GM21390 (cell line): Measurements from ENCODE around the gene MKNK1.

Experiments
- ATAC-seq: cut with Tn5 transposase; IDR thresholded peaks from one replicate; pipeline ENCODE4 v1.9.1; 2021; ENCODE audit not compliant: unreplicated experiment

MKNK1 gene

GRCh38 chr1:46599059-46599970, 4.8 kb downstream of the MKNK1 start:
- ATAC-seq = no peak

GRCh38 chr1:46596846-46597245, 7.2 kb downstream of the MKNK1 start:
- no peak for ATAC-seq

DNA sequence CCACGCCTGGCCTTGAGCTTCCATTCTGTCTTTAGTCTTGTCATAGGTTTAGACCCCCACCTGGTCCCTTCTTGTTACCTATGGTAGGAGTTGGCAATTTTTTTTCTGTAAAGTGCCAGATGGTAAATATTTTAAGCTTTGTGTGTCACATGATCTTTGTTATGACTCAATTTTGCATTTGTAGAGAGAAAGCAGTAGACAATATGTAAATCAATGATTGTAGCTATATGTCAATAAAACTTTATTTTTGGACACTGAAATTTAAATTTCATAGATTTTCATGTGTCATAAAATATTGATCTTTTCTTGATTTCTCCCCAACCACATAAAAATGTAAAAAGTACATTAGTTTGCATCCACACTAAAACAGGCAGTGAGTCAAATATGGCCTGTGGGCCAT, 8.0 kb downstream of the MKNK1 start:
- no peak for ATAC-seq

GRCh38 chr1:46595127-46595526, 8.9 kb downstream of the MKNK1 start:
- ATAC-seq = no peak

DNA sequence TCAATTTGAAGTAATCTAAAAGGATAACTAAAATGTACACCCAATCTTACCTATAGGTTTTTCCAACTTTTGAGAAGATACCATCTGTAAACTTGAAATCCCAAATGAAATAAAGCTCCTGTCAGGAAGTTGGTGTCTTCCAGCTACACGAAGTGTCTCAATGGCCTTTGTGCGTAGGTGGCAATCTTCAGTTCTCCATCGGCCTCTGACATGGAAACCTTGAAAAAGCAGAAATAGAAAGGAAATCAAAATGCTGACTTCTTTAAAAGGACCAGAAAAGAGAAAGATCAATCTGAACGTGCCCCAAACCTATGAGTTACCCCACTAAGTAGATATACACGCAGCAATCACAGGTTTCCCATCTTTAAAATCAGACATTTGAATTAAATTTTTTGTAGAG, 10.0 kb downstream of the MKNK1 start:
- no peak for ATAC-seq

DNA sequence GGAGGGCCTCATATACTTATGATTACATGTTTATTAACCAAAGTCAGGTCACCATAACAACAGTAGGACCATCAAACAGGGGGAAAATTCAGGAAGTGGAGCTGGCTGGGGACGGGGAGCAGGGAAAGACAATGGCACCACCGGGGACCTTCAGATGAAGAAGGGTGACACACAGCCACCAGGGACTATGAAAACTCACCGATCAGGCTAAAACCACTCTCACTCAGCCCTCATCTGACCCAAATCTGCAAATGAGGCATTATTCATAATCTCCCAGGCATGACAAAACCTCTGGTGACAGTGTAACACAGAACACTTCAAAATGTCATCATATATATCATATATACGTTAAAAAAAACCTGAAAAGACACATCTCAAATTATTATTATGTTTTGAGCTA, 11.2 kb downstream of the MKNK1 start:
- ATAC-seq = no peak

GRCh38 chr1:46589529-46589928, 14.5 kb downstream of the MKNK1 start:
- ATAC-seq = no peak

GRCh38 chr1:46587069-46587468, 17.0 kb downstream of the MKNK1 start:
- no peak for ATAC-seq

- ATAC-seq = no peak
These were observed 18.6 kb downstream of the MKNK1 start for GRCh38 chr1:46585312-46585938.

DNA sequence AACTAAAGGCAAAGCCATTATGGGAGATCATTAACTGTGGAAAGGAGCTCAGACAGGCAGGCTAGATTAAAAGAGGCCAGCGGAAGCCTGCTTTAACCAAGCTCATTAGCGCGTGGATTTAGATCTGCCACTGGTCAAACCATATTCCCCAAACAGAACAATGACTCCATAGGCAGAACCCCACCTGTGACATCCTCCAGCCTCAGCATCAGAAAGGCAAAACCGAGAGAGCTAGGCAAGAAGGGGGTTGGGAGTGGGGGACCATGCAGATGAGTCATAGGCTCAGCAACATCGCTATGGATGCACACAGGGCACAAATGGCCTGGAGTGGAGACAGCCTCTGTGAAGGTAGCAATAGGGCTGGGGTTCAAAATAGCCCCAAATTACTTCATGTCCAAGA, 20.6 kb downstream of the MKNK1 start:
- ATAC-seq = no peak

DNA sequence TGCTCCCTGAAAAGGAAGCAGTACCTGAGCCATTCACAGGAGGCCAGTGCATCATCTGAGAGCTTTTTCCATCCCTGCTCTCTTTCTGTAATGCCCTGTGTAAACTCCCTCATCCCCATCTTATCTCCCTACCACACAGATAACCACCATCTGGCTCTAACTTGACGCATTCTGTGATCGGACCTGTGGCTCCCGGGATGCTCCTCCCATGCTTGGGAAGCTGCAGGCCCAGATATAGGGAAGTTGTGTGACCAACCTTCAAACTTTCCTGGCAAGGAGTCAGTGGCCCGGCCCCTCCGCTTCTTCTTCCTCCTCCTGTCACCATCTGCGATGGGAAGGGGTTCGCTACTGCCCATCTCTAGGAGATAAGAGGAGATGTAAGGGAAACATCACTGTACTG, 21.1 kb downstream of the MKNK1 start:
- ATAC-seq = no peak

- no peak for ATAC-seq
These were observed 22.2 kb downstream of the MKNK1 start for GRCh38 chr1:46581681-46582455.

DNA sequence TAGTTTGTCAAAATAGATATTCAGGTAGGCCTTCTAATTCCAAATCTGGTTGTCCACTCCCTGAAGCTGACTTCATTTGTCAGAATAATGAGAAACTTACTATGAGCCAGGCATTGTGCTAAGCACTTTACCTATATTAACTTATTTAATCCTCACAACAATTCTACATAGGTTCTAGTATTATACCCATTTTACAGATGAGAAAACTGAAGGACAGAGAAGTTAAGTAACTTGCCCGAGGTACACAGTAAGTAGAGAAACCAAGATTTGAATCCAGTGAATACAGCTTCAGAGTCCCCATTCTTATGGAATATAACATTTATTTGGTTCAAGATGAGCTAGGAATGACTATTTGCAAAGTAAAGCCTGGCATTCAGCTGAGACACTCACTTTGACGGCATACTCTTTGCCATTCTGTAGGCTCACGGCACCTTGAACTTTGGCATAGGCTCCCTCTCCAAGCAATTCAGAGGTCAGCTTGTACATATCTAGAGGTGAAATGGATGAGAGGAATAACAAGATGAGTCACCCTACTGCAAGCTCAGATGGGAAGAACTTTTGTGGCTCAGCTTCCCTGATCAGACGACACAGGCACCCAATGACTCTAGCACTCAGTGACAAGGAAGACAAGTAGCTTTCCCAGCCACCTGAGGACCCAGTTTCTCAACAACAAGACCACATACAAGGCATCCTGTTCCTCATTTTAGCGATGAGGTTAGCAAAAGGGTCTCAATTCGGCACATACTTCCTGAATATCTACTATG, 23.7 kb downstream of the MKNK1 start:
- no peak for ATAC-seq

DNA sequence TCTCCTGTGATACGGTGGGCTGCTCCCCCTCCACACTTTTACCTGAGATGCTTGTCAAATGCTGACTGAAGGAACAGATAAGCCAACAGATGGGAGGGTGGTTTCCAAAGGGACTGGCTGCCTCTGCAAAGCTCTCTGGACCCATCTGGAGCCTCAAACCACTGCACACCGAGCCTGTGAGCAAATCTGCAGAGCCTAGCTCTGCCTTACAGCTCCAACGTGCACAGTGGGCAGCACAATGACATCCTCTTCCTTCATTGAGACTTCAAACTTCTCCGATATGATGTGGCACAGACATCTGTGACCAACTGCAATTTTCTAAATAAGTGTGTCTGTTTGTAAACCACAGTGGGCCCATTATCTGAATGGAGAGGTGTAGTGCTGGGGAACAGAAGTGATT, 26.4 kb downstream of the MKNK1 start:
- ATAC-seq = no peak

- no peak for ATAC-seq
These were observed 27.5 kb downstream of the MKNK1 start for GRCh38 chr1:46576596-46576995.

DNA sequence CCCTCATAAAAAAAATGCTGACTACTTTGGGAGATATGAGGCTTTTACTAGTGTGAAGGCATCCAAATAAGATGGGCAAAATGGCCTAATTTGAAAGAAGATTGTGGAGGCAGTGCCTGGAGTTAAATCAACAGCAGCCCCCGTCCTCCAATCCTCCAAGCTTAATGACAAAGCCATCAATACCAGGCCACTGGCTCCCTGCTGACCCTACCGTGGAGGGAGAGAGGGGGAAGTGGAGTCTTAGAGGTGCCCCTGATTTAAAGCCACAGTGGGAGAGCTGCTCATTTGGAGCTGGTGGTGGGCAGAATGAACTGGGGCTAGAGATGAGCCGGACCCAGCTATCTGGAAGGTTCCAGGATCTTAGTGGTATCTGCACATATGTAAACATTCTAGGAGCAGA, 28.3 kb downstream of the MKNK1 start:
- ATAC-seq = no peak

DNA sequence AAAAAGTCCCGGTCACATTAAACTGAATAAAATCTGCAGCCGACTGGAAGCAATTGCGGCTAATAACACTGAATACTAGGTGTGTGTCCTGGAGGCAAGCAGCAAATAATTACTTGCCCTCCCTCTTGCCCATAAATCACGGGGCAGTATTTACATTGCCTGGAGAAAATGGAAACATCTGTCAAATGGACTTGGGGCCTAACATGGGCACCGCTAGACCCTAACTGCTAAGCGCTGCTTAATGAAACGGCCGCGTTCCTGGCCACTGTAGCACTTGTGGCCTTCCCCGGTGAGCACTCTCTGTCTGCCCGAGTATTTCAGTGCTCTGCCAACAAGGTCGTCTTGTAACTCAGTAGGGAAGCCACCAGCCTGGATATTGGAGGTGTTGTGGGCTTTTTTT, 28.8 kb downstream of the MKNK1 start:
- ATAC-seq = no peak

DNA sequence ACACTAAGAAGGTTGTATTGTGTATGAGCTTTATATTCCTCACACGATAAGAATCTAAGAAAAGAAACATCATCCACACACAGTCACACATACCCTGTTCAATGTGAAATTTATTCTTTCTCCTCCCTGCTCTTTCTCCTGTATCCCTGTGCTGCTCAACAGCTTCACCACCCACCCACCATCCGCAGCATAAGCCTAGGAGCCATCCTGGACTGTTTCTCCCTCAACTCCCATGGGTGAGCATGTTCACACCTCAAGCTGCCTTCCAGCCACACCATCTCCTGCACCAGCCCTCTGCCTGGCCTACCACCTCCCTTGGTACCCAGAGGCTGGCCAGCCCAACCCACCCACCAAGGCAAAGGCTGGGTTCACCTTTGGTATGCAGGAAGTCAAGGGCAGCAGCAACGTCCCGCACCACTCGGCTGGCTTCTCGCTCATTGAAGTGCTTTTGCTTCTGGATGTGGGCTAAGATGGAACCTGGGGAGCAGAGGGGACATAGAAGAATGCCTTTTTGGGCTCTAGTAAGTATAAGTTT, 32.3 kb downstream of the MKNK1 start:
- ATAC-seq = no peak

DNA sequence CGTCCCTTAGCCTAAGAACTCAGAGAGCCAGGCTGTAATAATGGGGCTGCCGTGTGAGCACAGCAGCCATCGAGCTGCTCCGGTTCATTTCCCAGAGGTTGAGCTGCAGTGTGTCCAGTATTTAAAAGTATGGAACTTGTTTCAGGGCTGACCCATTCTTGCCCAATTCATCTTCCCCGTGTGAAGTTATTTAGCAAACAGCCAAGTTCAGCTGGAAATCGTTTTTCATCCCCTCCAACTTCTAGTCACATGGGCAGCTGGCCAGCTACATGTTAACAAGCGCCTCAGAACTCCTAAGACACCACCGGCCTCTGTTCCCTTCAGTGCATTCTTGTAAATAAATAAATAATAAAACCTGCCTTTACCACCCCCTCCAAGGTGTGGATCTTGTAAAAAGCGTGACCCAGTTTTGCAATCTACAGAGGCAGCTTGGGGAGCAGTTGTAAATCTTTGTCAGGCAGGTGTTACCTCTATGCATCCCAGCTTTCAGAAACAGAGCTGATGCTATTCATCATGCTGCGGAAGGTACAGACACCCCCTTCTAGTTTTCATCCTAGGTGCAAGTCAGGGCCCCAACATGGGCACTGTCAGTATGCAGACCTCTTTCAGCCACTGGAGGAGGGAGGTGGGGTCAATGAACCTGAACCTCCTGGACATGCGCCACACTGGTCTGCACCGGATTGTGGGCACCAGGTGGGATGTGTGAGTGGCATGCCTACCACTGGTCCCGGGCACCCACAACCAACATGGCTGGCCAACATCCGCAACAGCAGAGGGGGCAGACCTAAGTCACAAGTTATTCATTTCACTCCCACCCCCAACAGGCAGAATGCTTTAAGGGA, 34.0 kb downstream of the MKNK1 start:
- ATAC-seq = no peak

DNA sequence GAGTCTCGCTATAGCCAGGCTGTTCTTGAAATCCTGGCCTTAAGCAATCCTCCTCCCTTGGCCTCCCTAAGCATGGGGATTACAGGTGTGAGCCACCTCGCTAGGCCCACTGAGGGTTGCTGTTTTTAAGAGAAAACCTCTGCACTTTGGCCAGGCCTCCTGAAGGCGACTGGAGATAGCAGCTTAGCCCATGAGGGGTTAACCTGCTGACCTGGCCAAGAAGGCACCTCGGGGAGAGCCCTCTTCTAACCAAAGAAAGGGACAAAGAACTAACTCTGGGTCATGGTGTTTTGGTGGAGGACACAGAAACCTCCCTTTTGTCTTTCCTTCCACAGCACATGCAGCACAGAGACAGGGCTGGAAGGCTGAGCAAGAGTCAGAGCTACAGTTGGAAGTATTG, 35.0 kb downstream of the MKNK1 start:
- ATAC-seq = no peak
